Muscle layer of colon (tissue), 2 donors: ENCODE results near the gene NLRP7.
"Not testable (repeated sequence)": the region's sequence is repeated elsewhere in the genome, so short reads cannot be mapped to it uniquely, and the experiment has no call there.

ENCODE experiments used
- H3K27ac ChIP-seq: one replicate; pipeline ENCODE4 v1.7.0; 2013; ENCODE audit warnings: low read depth, mild to moderate bottlenecking, low read length, moderate library complexity
- H3K27me3 ChIP-seq, 2 donors: one replicate each; pipeline ENCODE4 v1.7.0; 2013; ENCODE audit warnings: low read length in 2 of 2, mild to moderate bottlenecking in 2 of 2; ENCODE audit not compliant: insufficient read depth in 2 of 2, control insufficient read depth in 1 of 2
- H3K36me3 ChIP-seq: one replicate; pipeline ENCODE4 v1.7.0; 2013; ENCODE audit warnings: mild to moderate bottlenecking, low read length; ENCODE audit not compliant: insufficient read depth
- H3K4me1 ChIP-seq: one replicate; pipeline ENCODE4 v1.7.0; 2013; ENCODE audit warnings: mild to moderate bottlenecking, low read length; ENCODE audit not compliant: insufficient read depth
- H3K4me3 ChIP-seq, 2 donors: one replicate each; pipeline ENCODE4 v1.7.0; 2013; ENCODE audit warnings: low read length in 2 of 2, low read depth in 1 of 2, mild to moderate bottlenecking in 1 of 2, moderate library complexity in 1 of 2
- H3K9ac ChIP-seq: one replicate; pipeline ENCODE4 v1.7.0; 2013; ENCODE audit warnings: low read length
- H3K9me3 ChIP-seq: one replicate; pipeline ENCODE4 v1.7.0; 2013; ENCODE audit warnings: mild to moderate bottlenecking, low read length
- donor health status: abdominal sarcoma.
- donor health status: Adenocarcinoma of cecum.

Gene NLRP7

GRCh38 chr19:54918499-54918898, 28.8 kb downstream of the NLRP7 start:
- Histone ChIP-seq H3K9me3 (no peaks in the 10 kb centered on the region), H3K27ac (no peak overlapping the region), H3K9ac (no peak overlapping the region), H3K36me3 (no peaks in the 10 kb centered on the region), H3K27me3 (peaks cover 0 to 5% of the 10 kb centered on the region in 2 donors), H3K4me3 (no peak overlapping the region), H3K4me1 (no peaks in the 10 kb centered on the region)

GRCh38 chr19:54916822-54917221, 30.5 kb downstream of the NLRP7 start:
- no peaks in the 10 kb centered on the region for H3K4me1 ChIP-seq
- H3K27me3 ChIP-seq: peaks cover 0 to 5% of the 10 kb centered on the region in 2 donors
- no peak overlapping the region for H3K27ac ChIP-seq
- no peaks in the 10 kb centered on the region for H3K36me3 ChIP-seq
- no peaks in the 10 kb centered on the region for H3K9me3 ChIP-seq
- H3K9ac ChIP-seq: no peak overlapping the region
- H3K4me3 ChIP-seq: no peak overlapping the region

- not testable (repeated sequence) for H3K36me3 ChIP-seq, H3K27me3 ChIP-seq, H3K27ac ChIP-seq, H3K4me3 ChIP-seq, H3K4me1 ChIP-seq, H3K9ac ChIP-seq, H3K9me3 ChIP-seq
Measured at GRCh38 chr19:54907899-54908298, 39.4 kb downstream of the NLRP7 start.

GRCh38 chr19:54906819-54907218, 40.5 kb downstream of the NLRP7 start:
- Histone ChIP-seq H3K9me3 (no peaks in the 10 kb centered on the region), H3K36me3 (no peaks in the 10 kb centered on the region), H3K27ac (no peak overlapping the region), H3K4me3 (no peak overlapping the region), H3K9ac (no peak overlapping the region), H3K27me3 (no peaks in the 10 kb centered on the region), H3K4me1 (no peaks in the 10 kb centered on the region)

- H3K4me1 ChIP-seq: no peaks in the 10 kb centered on the region
- no peaks in the 10 kb centered on the region for H3K36me3 ChIP-seq
- H3K27me3 ChIP-seq: no peaks in the 10 kb centered on the region
- no peak within 1 kb of the TSS for H3K27ac ChIP-seq
- H3K4me3 ChIP-seq: no peak within 1 kb of the TSS
- H3K9ac ChIP-seq: no peak within 1 kb of the TSS
- H3K9me3 ChIP-seq: no peaks in the 10 kb centered on the region
Measured at GRCh38 chr19:54905803-54906511, 41.4 kb downstream of the NLRP7 start, which contains the start of gene NCR1. Gene NCR1 (plus strand): TSS chr19:54906148. CDS start chr19:54906188, 40 bp downstream.

GRCh38 chr19:54905421-54905802, 41.9 kb downstream of the NLRP7 start:
- no peak overlapping the region for H3K27ac ChIP-seq
- H3K9me3 ChIP-seq: no peaks in the 10 kb centered on the region
- no peaks in the 10 kb centered on the region for H3K27me3 ChIP-seq
- H3K36me3 ChIP-seq: no peaks in the 10 kb centered on the region
- no peak overlapping the region for H3K9ac ChIP-seq
- no peaks in the 10 kb centered on the region for H3K4me1 ChIP-seq
- no peak overlapping the region for H3K4me3 ChIP-seq

GRCh38 chr19:54904261-54904660, 43.1 kb downstream of the NLRP7 start:
- not testable (repeated sequence) for H3K27me3 ChIP-seq, H3K4me3 ChIP-seq, H3K4me1 ChIP-seq, H3K27ac ChIP-seq, H3K9me3 ChIP-seq, H3K36me3 ChIP-seq, H3K9ac ChIP-seq

GRCh38 chr19:54903303-54903702, 44.0 kb downstream of the NLRP7 start:
- Histone ChIP-seq H3K27me3 (no peaks in the 10 kb centered on the region), H3K4me3 (no peak overlapping the region), H3K9ac (no peak overlapping the region), H3K4me1 (no peaks in the 10 kb centered on the region), H3K27ac (no peak overlapping the region), H3K9me3 (no peaks in the 10 kb centered on the region), H3K36me3 (no peaks in the 10 kb centered on the region)

GRCh38 chr19:54902061-54902460, 45.3 kb downstream of the NLRP7 start:
- Histone ChIP-seq H3K27ac (no peak overlapping the region), H3K4me3 (no peak overlapping the region), H3K27me3 (no peaks in the 10 kb centered on the region), H3K9me3 (no peaks in the 10 kb centered on the region), H3K9ac (no peak overlapping the region), H3K4me1 (no peaks in the 10 kb centered on the region), H3K36me3 (no peaks in the 10 kb centered on the region)

- H3K36me3 ChIP-seq, H3K27me3 ChIP-seq, H3K4me3 ChIP-seq: not testable (repeated sequence)
Measured at GRCh38 chr19:54901153-54901552, 46.2 kb downstream of the NLRP7 start.

GRCh38 chr19:54899646-54900045, 47.7 kb downstream of the NLRP7 start:
- H3K27ac ChIP-seq, H3K27me3 ChIP-seq, H3K4me1 ChIP-seq, H3K4me3 ChIP-seq, H3K9ac ChIP-seq, H3K36me3 ChIP-seq, H3K9me3 ChIP-seq: not testable (repeated sequence)

More at GRCh38 chr19:54901153-54901552, 46.2 kb downstream of the NLRP7 start:
- H3K4me1 ChIP-seq, H3K9ac ChIP-seq, H3K27ac ChIP-seq, H3K9me3 ChIP-seq: not testable (repeated sequence)

GRCh38 chr19:54898685-54899084, 48.6 kb downstream of the NLRP7 start:
- not testable (repeated sequence) for H3K9me3 ChIP-seq, H3K27me3 ChIP-seq, H3K27ac ChIP-seq, H3K36me3 ChIP-seq, H3K4me3 ChIP-seq, H3K4me1 ChIP-seq, H3K9ac ChIP-seq
